ENCODE data around the gene LSR.
"Not testable (repeated sequence)": the region's sequence is repeated elsewhere in the genome, so short reads cannot be mapped to it uniquely, and the experiment has no call there.

Gene LSR

GRCh38 chr19:35267353-35267817 is 18.6 kb downstream of the LSR start:
- peak; percentile 40 for DNase-seq (ENCODE audit: low spot score)

DNA sequence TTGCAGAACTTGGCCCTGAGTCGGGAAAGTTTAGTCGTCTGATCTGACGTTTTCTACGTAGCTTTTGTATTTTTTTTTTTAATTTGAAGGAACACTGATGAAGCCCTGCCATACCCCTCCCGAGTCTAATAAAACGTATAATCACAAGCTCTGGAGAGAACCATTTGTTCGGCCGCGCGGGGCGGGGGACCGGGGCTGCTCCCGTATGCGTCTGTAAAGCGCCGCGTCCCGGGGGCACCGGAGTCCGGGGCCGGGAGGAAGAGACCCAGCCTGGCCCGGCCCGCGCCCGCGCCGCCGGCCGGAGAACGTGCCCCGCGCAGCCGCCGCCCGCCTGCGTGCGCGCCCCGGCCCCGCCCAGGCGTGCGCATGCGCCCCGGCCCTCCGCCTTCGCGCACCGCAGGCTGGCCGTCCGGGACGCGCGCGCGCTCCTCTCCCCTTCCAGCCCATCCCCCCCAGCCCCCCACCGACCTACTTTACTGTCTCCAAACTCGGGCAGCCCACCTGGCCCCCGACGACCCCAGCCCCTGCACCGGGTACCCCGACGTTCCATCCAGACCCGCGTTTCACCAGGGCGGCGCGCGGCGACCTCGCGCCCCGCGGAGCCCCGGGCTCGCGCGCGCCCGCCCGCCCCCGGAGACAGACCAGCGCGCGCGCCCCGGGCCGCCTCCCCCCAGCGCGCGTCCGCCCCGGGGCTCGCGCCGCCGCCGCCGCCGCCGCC is 19.2 kb downstream of the LSR start:
- peak; percentile 99 for DNase-seq (ENCODE audit: low spot score)

GRCh38 chr19:35268536-35269437 is 20.0 kb downstream of the LSR start, which contains the start of gene USF2:
Gene USF2, plus strand, starts transcription at chr19:35268962. Its CDS starts 140 bp downstream, at chr19:35269102.
- peak; percentile 89 for DNase-seq (ENCODE audit: low spot score)

DNA sequence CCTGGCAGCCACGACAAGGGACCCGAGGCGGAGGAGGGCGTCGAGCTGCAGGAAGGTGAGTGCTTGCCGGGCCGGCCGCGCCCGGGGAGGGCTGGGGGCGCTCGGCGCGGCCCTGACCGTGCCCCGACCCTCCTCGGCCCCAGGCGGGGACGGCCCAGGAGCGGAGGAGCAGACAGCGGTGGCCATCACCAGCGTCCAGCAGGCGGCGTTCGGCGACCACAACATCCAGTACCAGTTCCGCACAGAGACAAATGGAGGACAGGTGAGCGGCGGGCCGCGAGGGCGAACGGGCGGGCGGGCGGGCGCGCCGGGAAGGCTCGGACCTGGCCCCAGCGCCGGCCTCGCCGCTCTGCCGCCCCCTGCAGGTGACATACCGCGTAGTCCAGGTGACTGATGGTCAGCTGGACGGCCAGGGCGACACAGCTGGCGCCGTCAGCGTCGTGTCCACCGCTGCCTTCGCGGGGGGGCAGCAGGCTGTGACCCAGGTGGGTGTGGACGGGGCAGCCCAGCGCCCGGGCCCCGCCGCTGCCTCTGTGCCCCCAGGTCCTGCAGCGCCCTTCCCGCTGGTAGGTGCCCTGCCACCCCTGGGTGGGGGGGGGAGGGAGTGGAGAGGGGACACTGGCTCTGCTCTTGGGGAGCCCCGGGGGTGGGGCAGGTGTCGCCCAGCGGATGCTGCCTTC is 20.8 kb downstream of the LSR start:
- peak; percentile 92 for DNase-seq (ENCODE audit: low spot score)

- no peak for DNase-seq (ENCODE audit: low spot score)
Observed at GRCh38 chr19:35270381-35270811, 21.6 kb downstream of the LSR start.

GRCh38 chr19:35271546-35271945 is 22.7 kb downstream of the LSR start:
- DNase-seq (ENCODE audit: low spot score) = no peak

GRCh38 chr19:35272122-35272719 is 23.4 kb downstream of the LSR start:
- no peak for DNase-seq (ENCODE audit: low spot score)

DNA sequence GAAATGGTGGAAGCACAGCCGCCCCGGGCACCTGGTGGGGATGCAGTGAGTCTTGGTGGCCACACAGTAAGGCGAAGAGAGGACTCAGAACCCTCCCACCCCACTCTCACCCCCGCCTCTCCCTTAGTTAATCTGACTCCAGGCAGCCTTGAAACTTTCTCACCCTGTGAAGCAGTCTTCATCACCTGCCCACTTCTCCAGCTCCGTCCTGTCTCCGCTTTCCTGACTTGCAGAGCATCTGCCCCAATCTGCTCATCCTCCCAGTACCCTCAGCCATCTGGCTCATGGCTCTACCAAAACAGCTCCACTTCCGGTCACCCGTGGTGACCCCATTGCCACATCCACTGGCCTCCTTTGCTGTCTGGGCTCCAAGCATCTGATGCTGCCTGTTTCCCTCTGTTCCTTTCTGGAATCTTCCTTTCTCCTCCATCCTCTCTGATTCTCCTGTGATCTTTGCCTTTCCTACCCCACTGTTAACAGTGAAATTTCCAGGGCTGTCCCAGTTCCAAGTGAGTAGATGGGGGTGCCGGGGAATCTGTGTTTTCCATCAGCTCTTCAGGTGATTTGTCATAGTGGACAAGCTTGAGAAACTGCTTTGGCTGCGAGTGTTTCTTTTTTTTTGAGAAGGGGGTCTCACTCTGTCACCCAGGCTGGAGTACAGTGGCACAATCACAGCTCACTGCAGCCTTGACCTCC is 24.3 kb downstream of the LSR start:
- DNase-seq (ENCODE audit: low spot score) = no peak

- DNase-seq (ENCODE audit: low spot score) = no peak
Observed at GRCh38 chr19:35273686-35274259, 25.0 kb downstream of the LSR start.

GRCh38 chr19:35274323-35274722 is 25.5 kb downstream of the LSR start:
- DNase-seq (ENCODE audit: low spot score) = no peak

- DNase-seq (ENCODE audit: low spot score) = no peak
Observed at GRCh38 chr19:35276706-35277281, 28.0 kb downstream of the LSR start.

- no peak for DNase-seq (ENCODE audit: low spot score)
Observed at GRCh38 chr19:35278578-35279284, 29.9 kb downstream of the LSR start.

- DNase-seq (ENCODE audit: low spot score) = no peak
Observed at GRCh38 chr19:35279374-35279773, 30.6 kb downstream of the LSR start.

DNA sequence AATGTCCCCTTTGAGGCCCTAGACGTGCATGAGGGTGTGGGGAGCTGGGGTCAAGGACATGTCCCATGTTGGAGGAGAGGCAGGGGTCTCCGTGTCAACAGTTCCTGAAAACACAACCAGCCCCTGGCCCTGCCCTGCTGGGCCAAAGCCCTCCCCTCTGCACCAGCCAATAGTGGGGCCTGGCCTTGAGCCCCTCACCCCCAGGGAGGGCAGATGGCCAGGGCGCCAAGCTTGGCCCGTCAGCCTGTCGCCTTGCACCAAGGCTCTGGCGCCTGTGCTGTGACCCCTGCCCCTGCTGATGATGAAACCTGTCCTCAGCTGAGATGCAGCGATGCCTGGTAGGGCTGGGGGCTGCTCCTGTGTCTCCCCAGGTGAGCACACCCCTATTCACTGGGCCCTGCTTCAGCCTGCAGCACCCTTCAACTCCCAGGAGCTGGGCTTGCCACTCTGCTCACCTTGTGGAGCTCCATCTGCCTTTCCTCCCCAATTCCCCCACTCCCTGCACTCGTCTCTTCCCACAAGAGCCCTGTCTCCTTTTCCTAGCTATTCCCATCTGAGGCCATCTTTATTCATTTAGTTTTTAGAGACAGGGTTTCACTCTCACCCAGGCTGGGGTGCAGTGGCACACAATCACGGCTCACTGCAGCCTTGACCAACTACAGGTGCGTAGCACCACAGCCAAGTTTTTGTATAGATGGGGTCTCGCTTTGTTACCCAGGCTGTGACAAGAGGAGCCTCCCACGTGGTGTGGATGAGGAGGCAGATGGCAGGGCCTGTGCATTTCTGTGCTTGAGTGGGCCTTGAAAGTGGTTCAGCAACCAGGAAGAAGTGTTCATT is 31.4 kb downstream of the LSR start:
- DNase-seq (ENCODE audit: low spot score) = no peak

DNA sequence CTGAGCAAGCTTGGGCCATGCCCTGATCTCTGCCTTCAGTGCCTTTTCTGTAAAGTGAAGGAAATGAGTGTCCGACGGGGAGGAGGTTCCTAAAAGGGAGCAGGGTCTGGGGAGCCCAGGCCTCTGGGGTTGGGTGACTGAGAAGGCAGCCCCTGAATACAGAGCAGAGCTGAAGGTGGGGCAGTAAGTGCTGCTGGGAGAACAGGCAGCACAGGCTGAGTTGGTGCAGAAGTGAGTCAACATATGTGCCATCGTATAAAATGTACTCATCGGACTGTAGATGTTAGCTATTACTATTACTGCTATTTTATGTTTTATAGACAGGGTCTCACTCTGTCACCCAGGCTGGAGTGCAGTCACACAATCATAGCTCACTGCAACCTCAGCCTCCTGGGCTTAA is 32.5 kb downstream of the LSR start:
- no peak for DNase-seq (ENCODE audit: low spot score)

GRCh38 chr19:35284153-35285094 is 35.6 kb downstream of the LSR start:
- DNase-seq (ENCODE audit: low spot score) = no peak

- DNase-seq (ENCODE audit: low spot score) = no peak
Observed at GRCh38 chr19:35285095-35285449, 36.3 kb downstream of the LSR start.

- DNase-seq (ENCODE audit: low spot score) = not testable (repeated sequence)
Observed at GRCh38 chr19:35285465-35285864, 36.7 kb downstream of the LSR start.

Data from HuH-7 (cell line).